PC-9 (cell line): Measurements from ENCODE around the gene MAP2K6.

Source experiments
- EZH2 ChIP-seq: fragments of 200-600 bp; sonication (generic); IDR thresholded peaks from 2 replicates; pipeline ENCODE4 v1.8.0; 2017; ENCODE audit warnings: antibody characterized with exemption, low read depth
- TF ChIP-seq, protein P1 (sequence below): fragments of 200-600 bp; sonication (generic); conservative IDR thresholded peaks from 2 replicates; pipeline ENCODE4 v1.6.1; 2017; ENCODE audit warnings: mixed run types, antibody characterized with exemption, mild to moderate bottlenecking, moderate library complexity

DNA sequence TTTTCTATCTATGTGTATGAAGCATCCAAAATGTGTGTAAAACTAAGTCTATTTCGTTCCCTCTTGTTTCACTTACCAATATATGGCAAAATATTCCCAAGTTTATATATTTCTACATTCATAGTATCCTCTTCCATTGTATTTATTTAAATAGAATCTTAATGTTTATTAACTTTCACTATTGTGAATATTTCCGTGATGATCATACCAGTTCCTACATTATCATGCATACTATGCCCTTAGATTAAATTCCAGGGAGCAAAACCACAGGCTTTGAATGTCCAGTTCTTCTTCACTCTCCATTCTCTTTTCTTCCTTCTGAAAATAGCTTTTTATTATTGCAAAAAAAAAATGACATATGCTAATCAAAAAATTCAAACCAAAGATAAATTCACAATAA is 4.0 kb downstream of the MAP2K6 start:
- TF ChIP-seq, protein P1, sequence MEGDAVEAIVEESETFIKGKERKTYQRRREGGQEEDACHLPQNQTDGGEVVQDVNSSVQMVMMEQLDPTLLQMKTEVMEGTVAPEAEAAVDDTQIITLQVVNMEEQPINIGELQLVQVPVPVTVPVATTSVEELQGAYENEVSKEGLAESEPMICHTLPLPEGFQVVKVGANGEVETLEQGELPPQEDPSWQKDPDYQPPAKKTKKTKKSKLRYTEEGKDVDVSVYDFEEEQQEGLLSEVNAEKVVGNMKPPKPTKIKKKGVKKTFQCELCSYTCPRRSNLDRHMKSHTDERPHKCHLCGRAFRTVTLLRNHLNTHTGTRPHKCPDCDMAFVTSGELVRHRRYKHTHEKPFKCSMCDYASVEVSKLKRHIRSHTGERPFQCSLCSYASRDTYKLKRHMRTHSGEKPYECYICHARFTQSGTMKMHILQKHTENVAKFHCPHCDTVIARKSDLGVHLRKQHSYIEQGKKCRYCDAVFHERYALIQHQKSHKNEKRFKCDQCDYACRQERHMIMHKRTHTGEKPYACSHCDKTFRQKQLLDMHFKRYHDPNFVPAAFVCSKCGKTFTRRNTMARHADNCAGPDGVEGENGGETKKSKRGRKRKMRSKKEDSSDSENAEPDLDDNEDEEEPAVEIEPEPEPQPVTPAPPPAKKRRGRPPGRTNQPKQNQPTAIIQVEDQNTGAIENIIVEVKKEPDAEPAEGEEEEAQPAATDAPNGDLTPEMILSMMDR: no peak
- no peak for TF ChIP-seq EZH2
